Vagina (tissue), 2 donors: ENCODE data around the gene PLAU.

ENCODE experiments used
- POLR2A ChIP-seq, 2 donors: fragments of 450-650 bp; IDR thresholded peaks; one replicate each; pipeline ENCODE4 v1.6.1; 2017; ENCODE audit warnings: antibody characterized with exemption in 2 of 2, mild to moderate bottlenecking in 2 of 2, moderate library complexity in 2 of 2
- POLR2AphosphoS5 ChIP-seq, 2 donors: sonication (generic); formaldehyde crosslinking; IDR thresholded peaks; one replicate each; pipeline ENCODE4 v1.9.0; 2017; ENCODE audit warnings: antibody characterized with exemption in 2 of 2, mild to moderate bottlenecking in 2 of 2, low read depth in 1 of 2; ENCODE audit not compliant: insufficient read depth in 1 of 2
- TF ChIP-seq, protein P1 (sequence below), 3 experiments: fragments of 450-650 bp in 2 of 3; fragments of 200-600 bp in 1 of 3; sonication (generic) in 1 of 3; IDR thresholded peaks; one replicate each; pipeline ENCODE4 v1.5.1; 2017 to 2019; ENCODE audit warnings: antibody characterized with exemption in 3 of 3, mild to moderate bottlenecking in 2 of 3, moderate library complexity in 2 of 3

DNA sequence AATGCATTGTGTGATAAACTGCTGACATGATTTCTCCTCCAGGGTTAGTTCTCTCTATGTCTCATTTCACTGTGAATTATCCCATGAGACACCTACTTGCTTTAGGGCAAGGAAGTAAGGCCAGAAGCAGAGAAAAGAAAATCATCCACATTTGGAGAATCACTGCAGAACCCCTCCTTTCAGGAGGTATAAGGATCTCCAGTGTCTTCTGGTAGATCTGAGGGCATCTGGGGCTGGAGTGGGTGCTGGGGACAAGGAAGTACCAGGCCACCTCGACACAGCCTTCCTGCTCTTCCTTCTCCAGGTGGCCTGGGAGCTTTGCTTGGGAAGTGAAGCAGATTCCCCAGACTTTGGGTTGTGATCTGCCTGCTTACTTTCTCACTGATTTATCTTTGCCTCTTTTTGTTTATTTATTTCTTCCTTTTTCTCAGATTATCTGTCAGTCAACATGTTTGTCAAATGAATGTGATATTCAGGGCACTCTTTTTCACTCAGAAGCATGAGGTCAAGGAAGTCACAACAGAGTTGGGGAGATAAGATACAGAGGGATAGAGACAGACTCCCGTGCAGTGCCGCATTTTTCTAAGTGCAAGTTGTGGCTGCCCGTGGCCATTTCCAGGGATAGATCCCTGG, 24.2 kb upstream of the PLAU start:
- TF ChIP-seq POLR2A (IDR thresholded peaks at IDR 0.05) (no peak), POLR2AphosphoS5 (IDR thresholded peaks at IDR 0.05; ENCODE audit: insufficient read depth in 1 of 2, low read depth in 1 of 2) (no peak)
- TF ChIP-seq, protein P1, sequence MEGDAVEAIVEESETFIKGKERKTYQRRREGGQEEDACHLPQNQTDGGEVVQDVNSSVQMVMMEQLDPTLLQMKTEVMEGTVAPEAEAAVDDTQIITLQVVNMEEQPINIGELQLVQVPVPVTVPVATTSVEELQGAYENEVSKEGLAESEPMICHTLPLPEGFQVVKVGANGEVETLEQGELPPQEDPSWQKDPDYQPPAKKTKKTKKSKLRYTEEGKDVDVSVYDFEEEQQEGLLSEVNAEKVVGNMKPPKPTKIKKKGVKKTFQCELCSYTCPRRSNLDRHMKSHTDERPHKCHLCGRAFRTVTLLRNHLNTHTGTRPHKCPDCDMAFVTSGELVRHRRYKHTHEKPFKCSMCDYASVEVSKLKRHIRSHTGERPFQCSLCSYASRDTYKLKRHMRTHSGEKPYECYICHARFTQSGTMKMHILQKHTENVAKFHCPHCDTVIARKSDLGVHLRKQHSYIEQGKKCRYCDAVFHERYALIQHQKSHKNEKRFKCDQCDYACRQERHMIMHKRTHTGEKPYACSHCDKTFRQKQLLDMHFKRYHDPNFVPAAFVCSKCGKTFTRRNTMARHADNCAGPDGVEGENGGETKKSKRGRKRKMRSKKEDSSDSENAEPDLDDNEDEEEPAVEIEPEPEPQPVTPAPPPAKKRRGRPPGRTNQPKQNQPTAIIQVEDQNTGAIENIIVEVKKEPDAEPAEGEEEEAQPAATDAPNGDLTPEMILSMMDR (IDR thresholded peaks at IDR 0.05): no peak
